ACC112 (cell line): ENCODE measurements around the gene CHN2.

ENCODE experiments used
- H2AFZ ChIP-seq: fragments of 200-600 bp; sonication (generic); one replicate; pipeline ENCODE4 v1.6.0; 2017; ENCODE audit warnings: antibody characterized with exemption, low read length; ENCODE audit not compliant: unreplicated experiment
- H3K27ac ChIP-seq: fragments of 200-600 bp; sonication (generic); 2 replicates; pipeline ENCODE4 v1.5.1; 2014; ENCODE audit warnings: low read depth, mild to moderate bottlenecking, antibody characterized with exemption, low read length, moderate library complexity
- H3K27me3 ChIP-seq: fragments of 200-600 bp; sonication (generic); 2 replicates; pipeline ENCODE4 v1.6.1; 2014; ENCODE audit warnings: mild to moderate bottlenecking, antibody characterized with exemption, low read length, moderate library complexity, mixed read lengths; ENCODE audit not compliant: insufficient read depth
- H3K36me3 ChIP-seq: fragments of 200-600 bp; sonication (generic); 2 replicates; pipeline ENCODE4 v1.6.1; 2016; ENCODE audit warnings: mild to moderate bottlenecking, antibody characterized with exemption, low read length, moderate library complexity, mixed read lengths; ENCODE audit not compliant: insufficient read depth
- H3K4me1 ChIP-seq: fragments of 200-600 bp; sonication (generic); one replicate; pipeline ENCODE4 v1.6.1; 2016; ENCODE audit warnings: low read length, mixed read lengths; ENCODE audit not compliant: insufficient read depth, unreplicated experiment, control insufficient read depth
- H3K4me3 ChIP-seq: fragments of 200-600 bp; sonication (generic); 2 replicates; pipeline ENCODE4 v1.5.1; 2014; ENCODE audit warnings: mild to moderate bottlenecking, low read depth, low read length
- H3K79me2 ChIP-seq: fragments of 200-600 bp; sonication (generic); one replicate; pipeline ENCODE4 v1.6.0; 2016; ENCODE audit warnings: low read length; ENCODE audit not compliant: control insufficient read depth, unreplicated experiment, insufficient read depth

The CHN2 gene

GRCh38 chr7:29310625-29311024 is 116.0 kb downstream of the CHN2 start:
- Histone ChIP-seq H2AFZ (no peak overlapping the region), H3K27ac (no peak overlapping the region), H3K4me3 (no peak overlapping the region), H3K36me3 (no peaks in the 10 kb centered on the region), H3K79me2 (no peaks in the 10 kb centered on the region), H3K4me1 (no peaks in the 10 kb centered on the region), H3K27me3 (peaks cover 48% of the 10 kb centered on the region)

DNA sequence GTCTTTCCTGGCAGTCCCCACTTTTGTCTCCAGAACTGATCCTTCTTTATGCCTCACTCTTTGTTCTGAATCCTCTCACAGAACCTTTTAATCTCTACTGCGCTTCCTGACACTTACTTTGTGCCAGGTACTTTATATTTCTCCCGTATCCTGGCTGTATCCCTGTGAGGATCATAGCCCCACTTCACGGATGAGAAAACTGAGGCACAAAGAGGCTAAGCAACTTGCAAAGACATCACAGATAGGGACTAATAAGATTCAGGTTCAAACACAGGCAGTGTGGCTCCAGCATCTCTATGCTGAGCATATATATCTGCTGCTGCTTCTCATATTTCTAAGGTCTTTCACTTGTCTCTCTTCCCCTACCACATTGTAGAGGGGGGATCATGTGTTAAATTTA is 116.7 kb downstream of the CHN2 start:
- Histone ChIP-seq H2AFZ (no peak overlapping the region), H3K27me3 (peaks cover 52% of the 10 kb centered on the region), H3K79me2 (no peaks in the 10 kb centered on the region), H3K27ac (no peak overlapping the region), H3K4me3 (no peak overlapping the region), H3K4me1 (no peaks in the 10 kb centered on the region), H3K36me3 (no peaks in the 10 kb centered on the region)

- Histone ChIP-seq H3K27ac (no peak overlapping the region), H3K4me1 (no peaks in the 10 kb centered on the region), H2AFZ (no peak overlapping the region), H3K4me3 (no peak overlapping the region), H3K36me3 (no peaks in the 10 kb centered on the region), H3K79me2 (no peaks in the 10 kb centered on the region), H3K27me3 (peaks cover 51% of the 10 kb centered on the region)
Measured at GRCh38 chr7:29314148-29314547, 119.6 kb downstream of the CHN2 start.

DNA sequence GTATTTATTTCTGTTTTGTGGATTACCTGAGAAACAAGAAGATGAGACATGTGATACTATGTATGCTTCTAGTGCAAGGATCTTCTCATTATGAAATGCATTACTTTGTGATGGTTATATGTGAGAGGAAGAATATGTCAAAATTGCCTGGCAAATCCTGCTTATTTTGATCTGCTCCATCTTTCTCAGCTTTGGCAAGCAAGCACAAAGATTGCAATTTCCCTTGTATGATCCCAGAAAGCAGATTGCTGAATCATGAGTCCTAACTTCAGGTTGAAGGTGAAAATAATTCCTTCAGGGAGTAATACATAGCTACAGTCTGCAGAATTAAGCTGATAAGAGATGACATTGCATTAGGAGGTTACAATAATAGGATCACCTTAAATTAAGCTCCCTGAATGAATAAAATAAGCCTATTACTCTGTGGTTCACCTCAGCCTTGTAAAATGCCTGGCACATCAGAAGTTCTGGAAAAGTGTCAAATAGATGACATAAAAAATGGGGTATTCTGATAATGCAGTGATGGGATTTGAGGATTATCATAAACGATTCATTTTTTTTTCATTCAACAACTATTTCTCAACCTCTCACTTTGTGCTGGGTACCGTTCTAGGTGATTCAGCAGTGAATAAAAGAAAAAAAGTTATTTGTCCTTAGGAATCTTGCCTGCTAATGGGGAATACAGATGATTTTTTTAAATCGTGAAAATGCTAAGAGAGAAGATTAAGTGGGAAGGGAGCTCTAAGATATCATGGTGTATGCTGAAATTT is 120.7 kb downstream of the CHN2 start:
- Histone ChIP-seq H3K36me3 (no peaks in the 10 kb centered on the region), H3K27me3 (peaks cover 51% of the 10 kb centered on the region), H3K4me1 (peaks cover 3% of the 10 kb centered on the region), H2AFZ (no peak overlapping the region), H3K4me3 (no peak overlapping the region), H3K79me2 (no peaks in the 10 kb centered on the region), H3K27ac (no peak overlapping the region)

- Histone ChIP-seq H3K4me1 (peaks cover 4% of the 10 kb centered on the region), H3K27me3 (peaks cover 50% of the 10 kb centered on the region), H3K27ac (no peak overlapping the region), H3K4me3 (no peak overlapping the region), H3K79me2 (no peaks in the 10 kb centered on the region), H3K36me3 (no peaks in the 10 kb centered on the region), H2AFZ (no peak overlapping the region)
Measured at GRCh38 chr7:29315892-29316270, 121.3 kb downstream of the CHN2 start.

GRCh38 chr7:29316926-29317325 is 122.4 kb downstream of the CHN2 start:
- H3K27ac ChIP-seq = no peak overlapping the region

GRCh38 chr7:29318853-29319718 is 124.5 kb downstream of the CHN2 start:
- Histone ChIP-seq H3K4me1 (peaks cover 4% of the 10 kb centered on the region), H3K27ac (no peak overlapping the region), H3K36me3 (no peaks in the 10 kb centered on the region), H3K27me3 (peaks cover 23% of the 10 kb centered on the region), H3K4me3 (no peak overlapping the region), H3K79me2 (no peaks in the 10 kb centered on the region), H2AFZ (peak overlapping the region; percentile 17)

More at GRCh38 chr7:29316926-29317325, 122.4 kb downstream of the CHN2 start:
- Histone ChIP-seq H3K4me3 (no peak overlapping the region), H3K36me3 (no peaks in the 10 kb centered on the region), H2AFZ (no peak overlapping the region), H3K79me2 (no peaks in the 10 kb centered on the region), H3K27me3 (peaks cover 40% of the 10 kb centered on the region), H3K4me1 (peaks cover 4% of the 10 kb centered on the region)

DNA sequence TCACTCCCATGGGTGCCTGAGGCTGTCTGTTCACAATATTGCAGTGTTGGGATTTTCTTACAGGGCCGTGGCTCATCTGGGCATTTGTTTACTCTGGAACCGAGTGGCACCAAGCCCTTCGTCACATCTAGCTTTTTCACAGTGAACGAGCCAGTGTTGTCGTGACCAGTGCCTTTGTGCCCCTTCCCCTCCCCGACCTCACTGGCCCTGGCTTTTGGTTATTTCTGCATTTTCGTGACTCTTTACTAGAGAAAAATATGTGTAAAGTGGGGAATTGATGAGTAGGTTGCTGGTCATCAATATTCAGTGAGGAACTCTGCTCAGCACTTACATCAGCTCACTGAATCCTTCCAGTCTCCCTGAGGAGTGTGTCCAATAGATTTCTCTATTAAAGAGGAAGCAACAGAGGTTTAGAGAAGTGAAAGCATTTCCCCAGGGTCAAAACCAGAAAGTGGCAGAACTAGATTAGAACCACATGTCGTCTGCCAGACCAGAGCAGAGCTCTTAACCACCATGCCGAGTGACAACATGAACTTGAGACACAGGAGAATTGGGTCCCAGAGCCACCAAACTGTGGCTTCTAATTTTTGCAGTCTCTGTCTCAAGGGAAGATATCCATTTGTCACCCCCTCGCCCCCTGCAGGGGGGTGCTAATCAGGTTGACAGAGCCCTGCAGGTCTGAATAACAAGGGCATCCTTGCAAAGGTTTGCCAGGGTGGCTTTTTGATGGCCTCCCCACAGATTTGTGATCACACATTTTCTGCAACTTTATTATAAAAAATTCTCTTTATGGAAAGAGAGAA is 125.3 kb downstream of the CHN2 start:
- Histone ChIP-seq H3K4me3 (no peak overlapping the region), H3K27ac (no peak overlapping the region), H3K4me1 (peaks cover 4% of the 10 kb centered on the region), H3K36me3 (no peaks in the 10 kb centered on the region), H3K79me2 (no peaks in the 10 kb centered on the region), H3K27me3 (peaks cover 21% of the 10 kb centered on the region), H2AFZ (peak overlapping the region; percentile 17)

DNA sequence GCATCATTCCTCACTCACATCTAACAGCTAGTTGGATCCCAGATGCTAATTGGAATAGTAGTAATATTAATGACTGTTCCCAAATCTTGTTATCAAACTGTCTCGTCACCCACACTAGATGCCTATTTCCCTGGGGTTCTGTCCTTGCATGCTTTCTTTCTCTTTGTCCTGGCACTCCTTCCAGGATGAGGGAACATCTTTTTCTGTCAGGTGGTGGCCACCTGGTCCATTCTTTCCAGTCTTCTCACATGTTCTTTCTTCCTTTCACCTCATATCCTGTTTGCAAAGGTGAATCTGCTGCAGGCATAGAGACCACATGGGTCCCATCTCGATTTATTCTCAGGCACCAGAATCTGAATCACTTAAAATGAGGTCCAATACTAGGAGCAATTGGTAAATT is 126.0 kb downstream of the CHN2 start:
- Histone ChIP-seq H3K27me3 (peaks cover 16% of the 10 kb centered on the region), H3K27ac (no peak overlapping the region), H3K79me2 (no peaks in the 10 kb centered on the region), H3K4me1 (peaks cover 4% of the 10 kb centered on the region), H2AFZ (no peak overlapping the region), H3K4me3 (no peak overlapping the region), H3K36me3 (no peaks in the 10 kb centered on the region)

- Histone ChIP-seq H3K27me3 (peaks cover 5% of the 10 kb centered on the region; the same call in 1 of the 2 replicates), H3K27ac (no peak overlapping the region)
Measured at GRCh38 chr7:29322023-29322712, 127.6 kb downstream of the CHN2 start.

More at GRCh38 chr7:29322023-29322712, 127.6 kb downstream of the CHN2 start:
- Histone ChIP-seq H3K79me2 (no peaks in the 10 kb centered on the region), H3K36me3 (no peaks in the 10 kb centered on the region), H2AFZ (no peak overlapping the region), H3K4me3 (no peak overlapping the region), H3K4me1 (peaks cover 4% of the 10 kb centered on the region)
